Esophagus squamous epithelium (tissue), 4 donors: Measurements from ENCODE around the gene ZWILCH.

Experiments
- POLR2A ChIP-seq, 4 donors: fragments of 450-650 bp; IDR thresholded peaks; one replicate each; pipeline ENCODE4 v1.6.1; 2017; ENCODE audit warnings: antibody characterized with exemption in 4 of 4, mild to moderate bottlenecking in 4 of 4, moderate library complexity in 3 of 4
- TF ChIP-seq, protein P1 (sequence below), 6 experiments: fragments of 450-650 bp in 4 of 6; fragments of 200-600 bp in 2 of 6; sonication (generic) in 2 of 6; IDR thresholded peaks; one replicate each; pipeline ENCODE4 v1.5.1; 2016 to 2019; ENCODE audit warnings: antibody characterized with exemption in 6 of 6, mild to moderate bottlenecking in 4 of 6, moderate library complexity in 4 of 6

DNA sequence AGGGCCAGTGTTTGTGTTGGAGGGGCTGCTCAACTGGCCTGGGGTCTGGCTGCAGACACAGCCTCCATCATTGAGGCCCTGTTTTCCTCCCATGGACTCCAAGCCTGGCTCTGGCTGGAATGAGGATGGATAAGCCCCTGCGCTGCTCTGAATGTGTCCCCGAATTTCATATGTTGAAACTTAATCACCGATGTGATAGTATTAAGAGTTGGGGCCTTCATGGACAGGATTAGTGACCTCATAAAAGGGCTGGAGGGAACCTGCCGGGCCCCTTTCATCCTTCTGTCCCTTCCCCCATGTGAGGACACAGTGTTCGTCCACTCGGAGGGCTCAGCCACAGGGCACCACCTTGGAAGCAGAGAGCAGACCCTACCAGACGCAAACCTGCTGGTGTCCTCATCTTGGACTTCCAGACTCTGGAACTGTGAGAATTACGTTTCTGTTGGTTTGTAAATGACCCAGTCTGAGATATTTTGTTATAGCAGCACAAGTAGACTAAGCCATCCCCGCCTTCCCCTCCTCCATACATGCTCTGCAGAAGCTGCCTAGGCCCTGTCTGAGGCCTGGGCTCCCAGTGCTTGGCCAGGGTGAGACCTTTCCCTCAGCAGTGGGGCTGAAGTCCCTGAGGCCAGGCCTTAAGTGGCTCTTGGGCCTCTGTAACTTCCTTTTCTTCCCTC lies 64.5 kb downstream of the ZWILCH start:
- no peak for TF ChIP-seq POLR2A (IDR thresholded peaks at IDR 0.05)
- TF ChIP-seq, protein P1, sequence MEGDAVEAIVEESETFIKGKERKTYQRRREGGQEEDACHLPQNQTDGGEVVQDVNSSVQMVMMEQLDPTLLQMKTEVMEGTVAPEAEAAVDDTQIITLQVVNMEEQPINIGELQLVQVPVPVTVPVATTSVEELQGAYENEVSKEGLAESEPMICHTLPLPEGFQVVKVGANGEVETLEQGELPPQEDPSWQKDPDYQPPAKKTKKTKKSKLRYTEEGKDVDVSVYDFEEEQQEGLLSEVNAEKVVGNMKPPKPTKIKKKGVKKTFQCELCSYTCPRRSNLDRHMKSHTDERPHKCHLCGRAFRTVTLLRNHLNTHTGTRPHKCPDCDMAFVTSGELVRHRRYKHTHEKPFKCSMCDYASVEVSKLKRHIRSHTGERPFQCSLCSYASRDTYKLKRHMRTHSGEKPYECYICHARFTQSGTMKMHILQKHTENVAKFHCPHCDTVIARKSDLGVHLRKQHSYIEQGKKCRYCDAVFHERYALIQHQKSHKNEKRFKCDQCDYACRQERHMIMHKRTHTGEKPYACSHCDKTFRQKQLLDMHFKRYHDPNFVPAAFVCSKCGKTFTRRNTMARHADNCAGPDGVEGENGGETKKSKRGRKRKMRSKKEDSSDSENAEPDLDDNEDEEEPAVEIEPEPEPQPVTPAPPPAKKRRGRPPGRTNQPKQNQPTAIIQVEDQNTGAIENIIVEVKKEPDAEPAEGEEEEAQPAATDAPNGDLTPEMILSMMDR (IDR thresholded peaks at IDR 0.05), result no peak
